Mesenchymal stem cell (in vitro differentiated cells and primary cell): Measurements from ENCODE around the gene SLC13A5.

Experiments
- DNase-seq: peaks from one replicate; pipeline ENCODE4 v3.0.0-alpha.2; 2013
- H2AFZ ChIP-seq: one replicate; pipeline ENCODE4 v1.6.1; 2013; ENCODE audit warnings: low read depth, mild to moderate bottlenecking, control low read depth, inconsistent platforms, low read length, moderate library complexity
- H2AK5ac ChIP-seq: 2 replicates; pipeline ENCODE4 v1.6.1; 2013; ENCODE audit warnings: low read length, moderate library complexity, mild to moderate bottlenecking, inconsistent platforms; ENCODE audit not compliant: severe bottlenecking
- H2BK120ac ChIP-seq: one replicate; pipeline ENCODE4 v1.6.1; 2013; ENCODE audit warnings: low read depth, mild to moderate bottlenecking, inconsistent platforms, low read length, moderate library complexity
- H2BK12ac ChIP-seq, 2 experiments: one replicate each; pipeline ENCODE4 v1.6.1; 2013; ENCODE audit warnings: inconsistent platforms in 2 of 2, low read length in 2 of 2, mild to moderate bottlenecking in 2 of 2, moderate library complexity in 2 of 2, control low read depth in 1 of 2
- H2BK15ac ChIP-seq: one replicate; pipeline ENCODE4 v1.6.1; 2013; ENCODE audit warnings: mild to moderate bottlenecking, low read depth, inconsistent platforms; ENCODE audit not compliant: poor library complexity, severe bottlenecking
- H2BK5ac ChIP-seq: 2 replicates; pipeline ENCODE4 v1.6.1; 2013; ENCODE audit warnings: low read depth, mild to moderate bottlenecking, low read length, control low read depth, inconsistent platforms; ENCODE audit not compliant: poor library complexity, severe bottlenecking
- H3K14ac ChIP-seq, 2 experiments: one replicate each; pipeline ENCODE4 v1.6.1; 2013; ENCODE audit warnings: inconsistent platforms in 2 of 2, low read length in 2 of 2, control low read depth in 1 of 2, mild to moderate bottlenecking in 1 of 2, moderate library complexity in 1 of 2
- H3K18ac ChIP-seq, 2 experiments: one replicate each; pipeline ENCODE4 v1.6.1; 2013; ENCODE audit warnings: inconsistent platforms in 2 of 2, low read length in 2 of 2, control low read depth in 1 of 2, low read depth in 1 of 2, mild to moderate bottlenecking in 1 of 2
- H3K23ac ChIP-seq, 2 experiments: one replicate each; pipeline ENCODE4 v1.6.1; 2013; ENCODE audit warnings: inconsistent platforms in 2 of 2, low read length in 2 of 2, mild to moderate bottlenecking in 2 of 2, moderate library complexity in 2 of 2, control low read depth in 1 of 2
- H3K27ac ChIP-seq: 2 replicates; pipeline ENCODE4 v1.5.1; 2013; ENCODE audit warnings: mild to moderate bottlenecking, moderate library complexity, low read length, control low read depth, inconsistent platforms; ENCODE audit not compliant: poor library complexity, severe bottlenecking
- H3K27me3 ChIP-seq, 2 experiments: 2 replicates each; pipeline versions ENCODE4 v1.6.1 to v1.7.0; 2013; ENCODE audit warnings: low read length in 2 of 2, mild to moderate bottlenecking in 2 of 2, moderate library complexity in 2 of 2, control low read depth in 1 of 2, inconsistent platforms in 1 of 2; ENCODE audit not compliant: control insufficient read depth in 1 of 2, insufficient read depth in 1 of 2
- H3K36me3 ChIP-seq, 2 experiments: 2 replicates each; pipeline versions ENCODE4 v1.6.1 to v1.7.0; 2013; ENCODE audit warnings: low read length in 2 of 2, control low read depth in 1 of 2, inconsistent platforms in 1 of 2, low read depth in 1 of 2, mild to moderate bottlenecking in 1 of 2; ENCODE audit not compliant: insufficient read depth in 2 of 2, control insufficient read depth in 1 of 2
- H3K4ac ChIP-seq, 2 experiments: one replicate each; pipeline ENCODE4 v1.6.1; 2013; ENCODE audit warnings: inconsistent platforms in 2 of 2, low read length in 2 of 2, mild to moderate bottlenecking in 2 of 2, moderate library complexity in 2 of 2, control low read depth in 1 of 2, low read depth in 1 of 2
- H3K4me1 ChIP-seq: 2 replicates; pipeline ENCODE4 v1.6.1; 2013; ENCODE audit warnings: low read depth, low read length, control low read depth; ENCODE audit not compliant: control insufficient read depth, insufficient read depth
- H3K4me2 ChIP-seq: 2 replicates; pipeline ENCODE4 v1.6.1; 2013; ENCODE audit warnings: low read length, mild to moderate bottlenecking, inconsistent platforms; ENCODE audit not compliant: poor library complexity, severe bottlenecking
- H3K4me3 ChIP-seq, 2 experiments: 2 replicates each; pipeline versions ENCODE4 v1.5.1 to v1.7.0; 2013; ENCODE audit warnings: low read length in 2 of 2, mild to moderate bottlenecking in 2 of 2, control low read depth in 1 of 2, low read depth in 1 of 2; ENCODE audit not compliant: insufficient read depth in 1 of 2
- H3K79me1 ChIP-seq: replicated peaks from 2 replicates; pipeline ENCODE4 v1.6.1; 2013; ENCODE audit warnings: mild to moderate bottlenecking, control low read depth, low read length, inconsistent platforms; ENCODE audit not compliant: poor library complexity, severe bottlenecking
- H3K9ac ChIP-seq: 2 replicates; pipeline ENCODE4 v1.7.0; 2013; ENCODE audit warnings: mild to moderate bottlenecking, low read length, moderate library complexity
- H3K9me3 ChIP-seq: 2 replicates; pipeline ENCODE4 v1.7.0; 2013; ENCODE audit warnings: mild to moderate bottlenecking, low read length; ENCODE audit not compliant: control insufficient read depth
- H4K8ac ChIP-seq: one replicate; pipeline ENCODE4 v1.6.1; 2013; ENCODE audit warnings: inconsistent platforms, mild to moderate bottlenecking, low read length, moderate library complexity
- H4K91ac ChIP-seq: one replicate; pipeline ENCODE4 v1.6.1; 2013; ENCODE audit warnings: mild to moderate bottlenecking, low read length, inconsistent platforms
- WGBS: methylation state at CpG from one replicate; pipeline ENCODE4 v1.1.7; 2013; ENCODE audit warnings: mixed read lengths; 5-methylcytosine and 5-hydroxymethylcytosine counted together

SLC13A5 gene

DNA sequence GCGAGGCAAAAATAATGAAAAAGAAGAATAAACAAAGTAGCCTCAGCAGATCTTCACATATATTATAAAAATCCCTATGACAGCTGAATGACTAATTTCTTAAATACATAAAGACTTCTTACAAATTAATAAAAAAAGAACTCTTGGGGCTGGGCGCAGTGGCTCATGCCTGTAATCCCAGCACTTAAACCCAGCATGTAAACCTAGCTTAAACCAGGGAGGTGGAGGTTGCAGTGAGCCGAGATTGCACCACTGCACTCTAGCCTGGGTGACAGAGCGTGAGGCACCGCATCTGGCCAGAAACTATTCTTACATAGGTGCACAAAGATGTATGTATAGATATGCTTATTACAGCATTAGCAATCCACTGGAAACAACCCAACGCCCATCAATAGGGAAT is 33.9 kb downstream of the SLC13A5 start:
- Histone ChIP-seq H3K4ac (no peak overlapping the region), H3K4me1 (no peaks in the 10 kb centered on the region), H2BK120ac (no peak overlapping the region), H4K8ac (no peak overlapping the region), H3K4me3 (no peak overlapping the region), H4K91ac (no peak overlapping the region), H3K9me3 (no peaks in the 10 kb centered on the region), H3K14ac (no peak overlapping the region), H2BK12ac (no peak overlapping the region), H3K27ac (no peak overlapping the region), H3K27me3 (peaks cover 31 to 64% of the 10 kb centered on the region in 2 experiments), H2AK5ac (no peak overlapping the region), H2BK5ac (no peak overlapping the region), H2BK15ac (no peak overlapping the region), H3K4me2 (no peak overlapping the region), H3K18ac (no peak overlapping the region), H3K9ac (no peak overlapping the region), H2AFZ (no peak overlapping the region), H3K23ac (no peak overlapping the region), H3K36me3 (no peaks in the 10 kb centered on the region), H3K79me1 (no peaks in the 10 kb centered on the region)
- no peak for DNase-seq
- WGBS: 77% methylated on average over 5 of the region's 6 CpGs

DNA sequence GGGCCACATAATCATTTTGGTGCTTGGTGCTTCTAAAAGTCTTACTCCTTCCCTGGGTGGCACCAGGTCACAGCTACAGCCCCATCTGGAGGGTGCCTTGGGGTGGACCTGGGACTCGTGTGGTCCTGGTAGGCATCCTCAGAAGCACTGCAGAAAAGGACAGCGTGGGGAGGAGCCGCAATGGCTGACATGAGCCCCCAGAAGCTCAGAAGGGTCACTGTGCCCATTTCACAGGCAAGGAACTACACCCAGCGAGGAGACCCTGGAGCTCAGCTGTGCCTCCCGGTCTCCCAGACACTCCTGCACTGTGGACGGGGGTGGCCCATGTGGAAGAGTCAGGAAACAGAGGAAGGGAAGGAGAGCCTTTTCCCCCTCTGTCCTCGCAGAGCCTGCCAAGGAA is 35.2 kb downstream of the SLC13A5 start:
- Histone ChIP-seq H2AFZ (no peak overlapping the region), H3K23ac (no peak overlapping the region)

DNA sequence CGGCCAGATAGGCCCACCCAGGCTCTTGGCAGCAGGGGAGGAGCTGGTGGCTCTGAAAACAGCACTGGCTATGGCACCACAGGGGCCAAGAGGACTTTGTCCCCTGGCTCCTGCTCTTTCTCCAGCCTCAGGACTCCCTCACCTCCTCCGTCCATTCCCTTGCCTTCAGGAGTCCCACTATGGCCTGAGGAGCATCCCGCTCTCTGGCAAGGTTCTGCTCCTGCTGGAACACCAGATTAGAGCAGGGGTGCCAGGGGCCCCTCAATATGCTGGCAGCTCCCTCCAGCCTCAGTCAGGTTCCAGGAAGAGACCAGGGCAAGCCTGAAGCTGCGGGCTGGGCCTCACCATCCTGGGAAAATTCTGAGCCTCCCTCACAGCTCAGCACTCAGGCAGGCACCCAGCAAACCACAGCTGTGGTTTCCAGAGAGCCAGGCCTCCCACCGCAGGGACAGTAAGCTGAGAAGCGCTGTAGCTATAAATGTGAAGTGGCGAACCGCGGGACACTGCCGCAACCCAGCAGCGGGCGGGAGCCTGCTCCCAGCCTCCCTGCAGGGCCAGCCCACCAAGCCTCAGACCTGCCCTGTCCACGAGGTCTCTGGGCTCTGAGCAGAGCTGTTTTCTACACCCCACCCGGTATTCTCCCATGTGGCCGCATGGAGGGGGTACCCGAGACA is 35.9 kb downstream of the SLC13A5 start:
- Histone ChIP-seq H3K27me3 (peaks cover 25 to 61% of the 10 kb centered on the region in 2 experiments), H3K9ac (no peak overlapping the region), H2BK12ac (no peak overlapping the region), H2BK15ac (no peak overlapping the region), H2AFZ (no peak overlapping the region), H2BK120ac (no peak overlapping the region), H4K8ac (no peak overlapping the region), H3K14ac (no peak overlapping the region), H3K23ac (no peak overlapping the region), H2AK5ac (no peak overlapping the region), H2BK5ac (no peak overlapping the region), H3K4ac (no peak overlapping the region), H3K27ac (no peak overlapping the region), H3K36me3 (no peaks in the 10 kb centered on the region), H3K18ac (no peak overlapping the region), H4K91ac (no peak overlapping the region), H3K9me3 (no peaks in the 10 kb centered on the region), H3K79me1 (no peaks in the 10 kb centered on the region), H3K4me1 (no peaks in the 10 kb centered on the region), H3K4me2 (no peak overlapping the region), H3K4me3 (no peak overlapping the region)
- WGBS: 78% methylated on average over 16 of the region's 16 CpGs
- DNase-seq: peak; percentile 9

More for the DNA sequence above, 35.2 kb downstream of the SLC13A5 start:
- Histone ChIP-seq H3K9ac (no peak overlapping the region), H2BK15ac (no peak overlapping the region), H3K4me2 (no peak overlapping the region), H2BK12ac (no peak overlapping the region), H3K4me3 (no peak overlapping the region), H3K4me1 (no peaks in the 10 kb centered on the region), H3K27me3 (peaks cover 29 to 63% of the 10 kb centered on the region in 2 experiments), H4K91ac (peak overlapping the region; percentile 58), H3K18ac (no peak overlapping the region), H4K8ac (no peak overlapping the region), H3K9me3 (no peaks in the 10 kb centered on the region), H2BK120ac (no peak overlapping the region), H3K79me1 (no peaks in the 10 kb centered on the region), H3K36me3 (no peaks in the 10 kb centered on the region), H3K14ac (no peak overlapping the region), H2AK5ac (no peak overlapping the region), H2BK5ac (no peak overlapping the region), H3K4ac (no peak overlapping the region), H3K27ac (no peak overlapping the region)
- DNase-seq: no peak
- WGBS: 87% methylated on average over 6 of the region's 7 CpGs

DNA sequence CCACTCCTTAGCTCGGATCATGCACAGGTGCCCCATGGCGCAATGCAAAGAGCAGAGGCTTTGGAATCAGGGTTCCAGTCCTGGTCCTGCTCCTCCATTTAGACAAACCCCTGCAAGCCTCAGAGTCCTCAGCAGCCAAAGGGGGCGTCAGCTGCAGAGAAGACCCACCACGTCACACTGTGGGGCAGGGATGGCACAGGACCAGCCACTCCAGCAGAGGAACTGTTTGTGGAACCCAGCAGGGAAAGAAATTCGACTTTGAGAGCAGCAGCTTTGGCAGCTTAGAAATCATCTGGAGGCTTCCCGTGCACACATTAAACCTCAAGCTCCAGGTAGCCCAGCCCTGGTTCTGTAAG is 36.4 kb downstream of the SLC13A5 start:
- Histone ChIP-seq H4K8ac (no peak overlapping the region), H2BK12ac (no peak overlapping the region), H3K4me3 (no peak overlapping the region), H3K23ac (no peak overlapping the region), H3K27ac (no peak overlapping the region), H3K27me3 (peaks cover 25 to 58% of the 10 kb centered on the region in 2 experiments), H3K4me2 (no peak overlapping the region), H3K18ac (no peak overlapping the region), H3K36me3 (no peaks in the 10 kb centered on the region), H2BK15ac (no peak overlapping the region), H3K79me1 (no peaks in the 10 kb centered on the region), H3K9me3 (no peaks in the 10 kb centered on the region), H2BK120ac (no peak overlapping the region), H3K4ac (no peak overlapping the region), H2AFZ (no peak overlapping the region), H3K4me1 (no peaks in the 10 kb centered on the region), H3K9ac (no peak overlapping the region), H2BK5ac (no peak overlapping the region), H2AK5ac (no peak overlapping the region), H3K14ac (no peak overlapping the region), H4K91ac (no peak overlapping the region)
- WGBS: 69% methylated on average over 6 of the region's 6 CpGs
- no peak for DNase-seq
